Body of pancreas (tissue), 4 donors: Measurements from ENCODE around the gene TADA2B. TPM values are rescaled to one million over a fixed set of nuclear protein-coding genes. Genes with fewer than 3 reads are reported as not detected.
"Not testable (repeated sequence)": the region's sequence is repeated elsewhere in the genome, so short reads cannot be mapped to it uniquely, and the experiment has no call there.

Experiments used
- ATAC-seq: fragments of 150-250 bp; one replicate; pipeline ENCODE4 v1.9.1; 2016
- DNase-seq, 4 donors: peaks; one replicate each; pipeline ENCODE4 v3.0.0-alpha.2; 2019
- H3K27ac ChIP-seq, 4 donors: fragments of 200-600 bp; sonication (generic); 1 replicate in 3 of 4; 2 replicates in 1 of 4; pipeline versions ENCODE4 v1.5.1 to v1.6.1; 2016 to 2019; ENCODE audit warnings: mild to moderate bottlenecking in 1 of 4, mixed read lengths in 1 of 4, moderate library complexity in 1 of 4
- H3K27me3 ChIP-seq, 2 donors: fragments of 200-600 bp; sonication (generic); one replicate each; pipeline ENCODE4 v1.6.0; 2016; ENCODE audit warnings: mild to moderate bottlenecking in 1 of 2
- H3K36me3 ChIP-seq, 2 donors: fragments of 200-600 bp; sonication (generic); replicated peaks in 1 of 2; 2 replicates each; pipeline ENCODE4 v1.5.1; 2016; ENCODE audit warnings: low read depth in 2 of 2; ENCODE audit not compliant: insufficient read depth in 1 of 2
- H3K4me1 ChIP-seq: fragments of 200-600 bp; sonication (generic); one replicate; pipeline ENCODE4 v1.6.0; 2016
- H3K4me3 ChIP-seq, 2 donors: fragments of 200-600 bp; sonication (generic); 1 replicate in 1 of 2; 2 replicates in 1 of 2; pipeline ENCODE4 v1.5.1; 2016 to 2019
- H3K9me3 ChIP-seq, 3 donors: fragments of 200-600 bp; sonication (generic); 1 replicate in 2 of 3; 2 replicates in 1 of 3; pipeline ENCODE4 v1.5.1; 2016
- CTCF ChIP-seq, 7 experiments: fragments of 450-650 bp in 4 of 7; fragments of 200-600 bp in 3 of 7; sonication (generic) in 3 of 7; IDR thresholded peaks; one replicate each; pipeline ENCODE4 v1.5.1; 2016 to 2019; ENCODE audit warnings: antibody characterized with exemption in 7 of 7
- POLR2A ChIP-seq, 3 donors: fragments of 450-650 bp; IDR thresholded peaks; one replicate each; pipeline ENCODE4 v1.6.1; 2016; ENCODE audit warnings: antibody characterized with exemption in 3 of 3, mild to moderate bottlenecking in 2 of 3
- WGBS, 2 donors: methylation state at CpG; one replicate each; pipeline ENCODE4 v1.1.5; 2017; 5-methylcytosine and 5-hydroxymethylcytosine counted together
- intact Hi-C: fragments of 100-400 bp; cut with DNase I; formaldehyde crosslinking; loops from one replicate; pipeline ENCODE4 v1.15.1; 2023
- total RNA-seq, 2 donors: library from RNA; depleted of rRNA; stranded (reverse); fragments of >200 nt; gene quantifications; one replicate each; pipeline ENCODE4 v1.1.0, GENCODE V29; 2016

Gene TADA2B
- total RNA-seq, 2 donors from 2014 or later = 18.1 to 20.0 TPM

- Histone ChIP-seq H3K9me3 (no peaks in the 10 kb centered on the region), H3K27ac (no peak overlapping the region), H3K4me1 (no peaks in the 10 kb centered on the region), H3K36me3 (no peaks in the 10 kb centered on the region), H3K4me3 (no peak overlapping the region), H3K27me3 (no peaks in the 10 kb centered on the region)
- no peak for DNase-seq
- intact Hi-C loops = no loop called here
- ATAC-seq = no peak
- WGBS, 2 donors = 87 to 90% methylated on average over 7 to 16 of the region's 16 CpGs
- TF ChIP-seq POLR2A (IDR thresholded peaks at IDR 0.05) = no peak
These were observed 52.5 kb downstream of the TADA2B start for GRCh38 chr4:7095611-7096155.

- no peaks in the 10 kb centered on the region for H3K27me3 ChIP-seq
- H3K4me3 ChIP-seq = no peak overlapping the region
- no peaks in the 10 kb centered on the region for H3K36me3 ChIP-seq
- DNase-seq = no peak
- no peaks in the 10 kb centered on the region for H3K4me1 ChIP-seq
- ATAC-seq = no peak
- H3K9me3 ChIP-seq = no peaks in the 10 kb centered on the region
- intact Hi-C loops = no loop called here
- TF ChIP-seq CTCF (IDR thresholded peaks at IDR 0.05) = no peak
- TF ChIP-seq POLR2A (IDR thresholded peaks at IDR 0.05) = no peak
- no peak overlapping the region for H3K27ac ChIP-seq
- 93 to 94% methylated on average over 7 of the region's 7 CpGs for WGBS, 2 donors
These were observed 53.1 kb downstream of the TADA2B start for GRCh38 chr4:7096236-7096635.

GRCh38 chr4:7101692-7102515, 58.7 kb downstream of the TADA2B start:
- ATAC-seq = peak; percentile 68
- intact Hi-C loops = no loop called here
- no peaks in the 10 kb centered on the region for H3K9me3 ChIP-seq
- 9 to 32% methylated on average over 13 to 20 of the region's 24 CpGs for WGBS, 2 donors
- H3K27me3 ChIP-seq = no peaks in the 10 kb centered on the region
- peak overlapping the region in 2 of 4 donors; percentile 23 to 88 for H3K27ac ChIP-seq
- DNase-seq = peak; percentile 74 to 79 (median 78)
- H3K4me1 ChIP-seq = peaks cover 23% of the 10 kb centered on the region
- H3K4me3 ChIP-seq = peak overlapping the region in 1 of 2 donors; percentile 20
- TF ChIP-seq POLR2A (IDR thresholded peaks at IDR 0.05) = no peak
- TF ChIP-seq CTCF (IDR thresholded peaks at IDR 0.05) = peak; percentile 55 to 81 (median 69)
- no peaks in the 10 kb centered on the region for H3K36me3 ChIP-seq

- H3K27ac ChIP-seq = peak overlapping the region; percentile 57 to 88 (median 78)
- 53 to 66% methylated on average over 12 of the region's 12 CpGs for WGBS, 2 donors
- ATAC-seq = not testable (repeated sequence)
These were observed 59.3 kb downstream of the TADA2B start for GRCh38 chr4:7102516-7102909.

GRCh38 chr4:7103031-7103606, 59.9 kb downstream of the TADA2B start:
- ATAC-seq (peak; percentile 92), DNase-seq (peak; percentile 94 to 97 (median 96))
- Histone ChIP-seq H3K9me3 (no peaks in the 10 kb centered on the region), H3K27me3 (no peaks in the 10 kb centered on the region), H3K27ac (peak overlapping the region; percentile 57 to 88 (median 78)), H3K4me3 (peak overlapping the region; percentile 20 to 35), H3K4me1 (peaks cover 23% of the 10 kb centered on the region), H3K36me3 (no peaks in the 10 kb centered on the region)
- TF ChIP-seq CTCF (IDR thresholded peaks at IDR 0.05) (no peak), POLR2A (IDR thresholded peaks at IDR 0.05) (peak; percentile 20 to 75 (median 72))
- 0% methylated on average over 1 to 34 of the region's 35 CpGs for WGBS, 2 donors
- intact Hi-C loops = no loop called here

More at GRCh38 chr4:7102516-7102909, 59.3 kb downstream of the TADA2B start:
- DNase-seq, H3K36me3 ChIP-seq, H3K27me3 ChIP-seq, H3K9me3 ChIP-seq, intact Hi-C loops: not testable (repeated sequence)
- Histone ChIP-seq H3K4me1 (peaks cover 23% of the 10 kb centered on the region), H3K4me3 (peak overlapping the region; percentile 20 to 35)
